PC-9 (cell line): ENCODE data around the gene PDZK1IP1. TPM values are rescaled to one million over a fixed set of nuclear protein-coding genes. Genes with fewer than 3 reads are reported as not detected.

Experiments used
- BruUV-seq: library from RNA; stranded (reverse); fragments of 400-500 nt; replicated peaks from 2 replicates; lab custom pipeline; 2021; lab: Mats Ljungman, UMichigan
- CTCF ChIA-PET: fragments of 300-600 bp; sonication (Branson Sonifier 250); formaldehyde crosslinking; loops from one replicate; lab custom pipeline; 2022; ENCODE audit warnings: antibody characterized with exemption; lab: Charles Lee
- POLR2A ChIA-PET: fragments of 300-600 bp; sonication (Branson Sonifier 250); formaldehyde crosslinking; loops from one replicate; lab custom pipeline; 2022; ENCODE audit warnings: antibody characterized with exemption; ENCODE audit not compliant: unreplicated experiment; lab: Charles Lee
- DNase-seq, 2 experiments: peaks; one replicate each; pipeline versions ENCODE4 v3.0.0 to v3.0.0-alpha.2; 2015 to 2022; ENCODE audit warnings: mixed read lengths in 1 of 2
- H2AFZ ChIP-seq: fragments of 200-600 bp; sonication (generic); 2 replicates; pipeline ENCODE4 v1.8.1; 2017; ENCODE audit warnings: antibody characterized with exemption
- H3F3A ChIP-seq: fragments of 200-600 bp; sonication (generic); 2 replicates; pipeline ENCODE4 v1.8.1; 2017; ENCODE audit warnings: antibody characterized with exemption, mild to moderate bottlenecking, low read depth; ENCODE audit not compliant: insufficient read depth
- H3K27ac ChIP-seq: fragments of 200-600 bp; sonication (generic); 2 replicates; pipeline ENCODE4 v1.6.1; 2016; ENCODE audit warnings: mixed run types
- H3K27me3 ChIP-seq: fragments of 200-600 bp; sonication (generic); 2 replicates; pipeline ENCODE4 v1.6.1; 2016; ENCODE audit warnings: low read depth, mixed run types; ENCODE audit not compliant: insufficient read depth
- H3K36me3 ChIP-seq: fragments of 200-600 bp; sonication (generic); 2 replicates; pipeline ENCODE4 v1.6.1; 2016; ENCODE audit warnings: low read depth, mixed run types
- H3K4me1 ChIP-seq: fragments of 200-600 bp; sonication (generic); replicated peaks from 2 replicates; pipeline ENCODE4 v1.6.1; 2016; ENCODE audit warnings: mixed run types; ENCODE audit not compliant: insufficient read depth
- H3K4me2 ChIP-seq: fragments of 200-600 bp; sonication (generic); 2 replicates; pipeline ENCODE4 v1.6.1; 2017; ENCODE audit warnings: mixed run types
- H3K4me3 ChIP-seq: fragments of 200-600 bp; sonication (generic); 2 replicates; pipeline ENCODE4 v1.6.1; 2016; ENCODE audit warnings: mixed run types
- H3K79me2 ChIP-seq: fragments of 200-600 bp; sonication (generic); 2 replicates; pipeline ENCODE4 v1.6.1; 2017; ENCODE audit warnings: low read depth, mixed run types
- H3K9me2 ChIP-seq: fragments of 200-600 bp; sonication (generic); 2 replicates; pipeline ENCODE4 v1.8.1; 2017; ENCODE audit warnings: mild to moderate bottlenecking; ENCODE audit not compliant: insufficient read depth
- H3K9me3 ChIP-seq: fragments of 200-600 bp; sonication (generic); 2 replicates; pipeline ENCODE4 v1.8.1; 2016; ENCODE audit warnings: low read depth; ENCODE audit not compliant: insufficient read depth
- H4K20me1 ChIP-seq: fragments of 200-600 bp; sonication (generic); 2 replicates; pipeline ENCODE4 v1.8.1; 2017; ENCODE audit not compliant: insufficient read depth
- EZH2 ChIP-seq: fragments of 200-600 bp; sonication (generic); IDR thresholded peaks from 2 replicates; pipeline ENCODE4 v1.8.0; 2017; ENCODE audit warnings: antibody characterized with exemption, low read depth
- intact Hi-C: fragments of 100-400 bp; cut with micrococcal nuclease; formaldehyde crosslinking; loops from one replicate; pipeline ENCODE4 v1.10.0; 2022; ENCODE audit not compliant: unreplicated experiment
- total RNA-seq: library from RNA; stranded (reverse); gene quantifications from 2 replicates; pipeline ENCODE4 v1.2.3, GENCODE V29; 2021
- TF ChIP-seq, protein P1 (sequence below): fragments of 200-600 bp; sonication (generic); conservative IDR thresholded peaks from 2 replicates; pipeline ENCODE4 v1.6.1; 2017; ENCODE audit warnings: mixed run types, antibody characterized with exemption, mild to moderate bottlenecking, moderate library complexity

PDZK1IP1 gene
- total RNA-seq, 1 experiment from 2014 or later: 6.2 TPM

DNA sequence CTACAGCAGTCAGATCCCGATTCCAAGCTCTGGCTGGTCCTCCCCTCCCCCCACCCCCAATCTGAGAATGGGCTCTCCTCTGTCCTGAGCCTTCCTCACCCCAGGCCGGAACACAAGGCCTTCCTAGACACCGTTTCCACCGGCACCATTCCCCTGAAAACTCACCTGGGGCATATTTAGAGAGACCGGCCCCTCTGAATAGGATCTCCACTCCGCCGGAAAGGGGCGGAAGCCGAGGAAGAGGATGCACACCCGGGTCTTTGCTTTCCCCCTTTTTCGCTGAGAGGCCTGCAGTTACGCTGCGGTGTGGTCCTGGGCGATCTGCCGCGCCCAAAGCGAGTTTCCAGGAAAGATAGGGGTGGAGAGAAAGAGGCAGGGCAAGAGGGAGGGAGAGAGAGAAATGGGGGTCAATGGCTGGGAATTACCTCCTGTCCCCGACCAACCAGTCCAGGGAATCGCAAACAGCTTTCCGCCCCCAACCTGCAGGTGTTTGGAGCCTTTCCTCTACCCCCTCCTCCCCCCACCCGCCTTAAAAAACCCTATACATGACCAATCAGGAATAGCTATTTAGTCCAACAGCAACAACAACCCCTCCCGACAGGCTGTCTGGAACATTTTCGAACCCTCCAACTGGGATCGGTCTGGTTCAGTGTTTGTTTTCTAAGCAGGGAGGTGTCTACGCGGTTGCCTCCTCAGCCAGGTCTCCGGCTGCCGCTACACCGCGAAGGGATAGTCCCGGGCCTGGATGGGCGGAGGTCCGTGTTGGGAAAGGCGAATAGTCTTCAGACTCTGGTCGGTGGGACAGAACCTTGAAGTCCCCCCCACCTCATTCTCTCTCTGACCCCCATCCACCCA lies 39.4 kb upstream of the PDZK1IP1 start:
- no peak overlapping the region for H2AFZ ChIP-seq
- H3K36me3 ChIP-seq: no peaks in the 10 kb centered on the region
- no peak for DNase-seq
- no peak overlapping the region for H3K27ac ChIP-seq
- ChIA-PET CTCF (no interaction called here), POLR2A (interaction anchor here (0.6 kb wide), 1 partner anchor 108 kb away, joined by 15 read pairs; no protein-coding TSS in a partner anchor)
- peaks cover 52% of the 10 kb centered on the region for H3K27me3 ChIP-seq
- H3K79me2 ChIP-seq: no peaks in the 10 kb centered on the region
- TF ChIP-seq, protein P1, sequence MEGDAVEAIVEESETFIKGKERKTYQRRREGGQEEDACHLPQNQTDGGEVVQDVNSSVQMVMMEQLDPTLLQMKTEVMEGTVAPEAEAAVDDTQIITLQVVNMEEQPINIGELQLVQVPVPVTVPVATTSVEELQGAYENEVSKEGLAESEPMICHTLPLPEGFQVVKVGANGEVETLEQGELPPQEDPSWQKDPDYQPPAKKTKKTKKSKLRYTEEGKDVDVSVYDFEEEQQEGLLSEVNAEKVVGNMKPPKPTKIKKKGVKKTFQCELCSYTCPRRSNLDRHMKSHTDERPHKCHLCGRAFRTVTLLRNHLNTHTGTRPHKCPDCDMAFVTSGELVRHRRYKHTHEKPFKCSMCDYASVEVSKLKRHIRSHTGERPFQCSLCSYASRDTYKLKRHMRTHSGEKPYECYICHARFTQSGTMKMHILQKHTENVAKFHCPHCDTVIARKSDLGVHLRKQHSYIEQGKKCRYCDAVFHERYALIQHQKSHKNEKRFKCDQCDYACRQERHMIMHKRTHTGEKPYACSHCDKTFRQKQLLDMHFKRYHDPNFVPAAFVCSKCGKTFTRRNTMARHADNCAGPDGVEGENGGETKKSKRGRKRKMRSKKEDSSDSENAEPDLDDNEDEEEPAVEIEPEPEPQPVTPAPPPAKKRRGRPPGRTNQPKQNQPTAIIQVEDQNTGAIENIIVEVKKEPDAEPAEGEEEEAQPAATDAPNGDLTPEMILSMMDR: no peak
- TF ChIP-seq EZH2: no peak
- no peak overlapping the region for H3K4me2 ChIP-seq
- H3K4me3 ChIP-seq: no peak overlapping the region
- H3F3A ChIP-seq: no peaks in the 10 kb centered on the region
- H3K9me3 ChIP-seq: no peaks in the 10 kb centered on the region
- no TSS peak for BruUV-seq
- no peaks in the 10 kb centered on the region for H3K9me2 ChIP-seq
- no peaks in the 10 kb centered on the region for H4K20me1 ChIP-seq
- intact Hi-C loops: no loop called here
- H3K4me1 ChIP-seq: no peaks in the 10 kb centered on the region

DNA sequence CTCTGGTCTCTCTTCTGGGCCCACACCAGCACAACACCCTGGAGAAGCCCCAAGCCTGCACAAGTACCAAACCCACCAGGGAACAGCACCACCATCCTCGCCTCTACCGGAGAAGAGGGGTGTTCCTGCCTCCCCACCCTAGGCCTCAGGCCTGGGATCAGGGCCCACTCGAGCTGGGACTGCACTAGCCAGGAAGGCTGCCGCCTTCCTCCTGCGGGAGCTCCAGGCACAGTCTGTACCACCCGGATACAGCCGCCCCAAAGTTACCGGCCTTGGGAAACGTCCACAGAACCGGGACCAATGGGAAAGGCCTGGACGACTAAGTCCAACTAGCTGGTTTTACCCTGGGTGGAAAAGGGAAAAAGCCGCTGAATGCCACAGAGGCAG lies 38.8 kb upstream of the PDZK1IP1 start:
- DNase-seq: no peak
- Histone ChIP-seq H4K20me1 (no peaks in the 10 kb centered on the region), H3K9me2 (no peaks in the 10 kb centered on the region), H3K36me3 (no peaks in the 10 kb centered on the region), H3K27me3 (peaks cover 58% of the 10 kb centered on the region), H3K4me2 (no peak overlapping the region), H3K9me3 (no peaks in the 10 kb centered on the region), H2AFZ (no peak overlapping the region), H3K4me3 (no peak overlapping the region), H3K27ac (no peak overlapping the region), H3K79me2 (no peaks in the 10 kb centered on the region), H3F3A (no peaks in the 10 kb centered on the region), H3K4me1 (no peaks in the 10 kb centered on the region)
- TF ChIP-seq, protein P1: no peak
- no peak for TF ChIP-seq EZH2
- BruUV-seq: no TSS peak
- POLR2A ChIA-PET: no interaction called here
- CTCF ChIA-PET: no interaction called here
- intact Hi-C loops: no loop called here

DNA sequence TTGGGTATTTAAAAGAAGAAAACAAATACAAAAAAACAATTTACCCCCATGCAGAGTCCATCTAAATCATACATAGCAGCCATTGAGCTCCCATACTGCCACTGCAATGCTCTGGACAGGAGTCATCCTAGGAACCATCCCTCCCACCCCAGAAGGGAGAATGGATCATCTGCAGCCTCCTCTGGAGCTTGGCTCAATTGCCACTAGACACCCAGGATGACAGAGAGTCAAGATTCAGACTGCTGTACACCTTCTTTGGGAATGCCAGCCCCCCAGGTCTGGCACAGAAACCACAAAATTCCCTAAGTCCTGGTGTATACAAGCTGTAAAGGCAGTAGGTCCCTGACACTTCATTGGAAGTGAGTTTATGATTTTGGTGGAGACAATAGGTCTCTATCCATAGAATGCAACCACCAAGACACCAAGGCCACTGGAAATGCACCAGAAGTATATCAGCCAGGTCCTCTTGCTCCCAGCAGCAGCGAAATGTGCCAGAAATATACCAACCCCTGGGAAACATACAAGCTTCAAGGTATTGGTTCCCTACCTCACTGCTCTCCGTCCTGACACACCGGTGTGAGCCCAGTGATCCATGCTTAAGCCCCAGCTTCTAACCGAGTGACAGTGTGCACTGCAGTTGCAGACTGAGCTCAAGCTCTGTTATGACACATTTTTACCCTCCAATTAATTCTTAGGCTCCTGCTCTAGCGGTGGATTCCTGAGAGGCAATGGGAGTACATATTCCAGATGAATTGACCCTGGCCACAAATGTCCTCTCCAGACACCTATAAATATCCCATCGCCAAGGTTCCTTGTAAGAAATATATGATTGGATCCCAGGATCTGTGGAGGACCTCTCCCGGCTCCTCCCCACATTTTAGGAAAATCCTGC lies 37.8 kb upstream of the PDZK1IP1 start:
- no peak overlapping the region for H3K4me2 ChIP-seq
- H3K9me3 ChIP-seq: no peaks in the 10 kb centered on the region
- ChIA-PET CTCF (no interaction called here), POLR2A (no interaction called here)
- H4K20me1 ChIP-seq: no peaks in the 10 kb centered on the region
- H3K9me2 ChIP-seq: no peaks in the 10 kb centered on the region
- H3K4me3 ChIP-seq: no peak overlapping the region
- no peak for DNase-seq
- no peak overlapping the region for H3K27ac ChIP-seq
- H3K27me3 ChIP-seq: peaks cover 65% of the 10 kb centered on the region
- H3K79me2 ChIP-seq: no peaks in the 10 kb centered on the region
- BruUV-seq: no TSS peak
- no peaks in the 10 kb centered on the region for H3K36me3 ChIP-seq
- no peaks in the 10 kb centered on the region for H3K4me1 ChIP-seq
- TF ChIP-seq, protein P1: no peak
- TF ChIP-seq EZH2: no peak
- no peaks in the 10 kb centered on the region for H3F3A ChIP-seq
- intact Hi-C loops: no loop called here
- H2AFZ ChIP-seq: no peak overlapping the region
